Activated CD8-positive, alpha-beta T cell treated with anti-CD3 and anti-CD28 coated beads for 36 hours (primary cell): ENCODE results near the gene TTPAL. TPM values are rescaled to one million over a fixed set of nuclear protein-coding genes. Genes with fewer than 3 reads are reported as not detected.

Source experiments
- ATAC-seq: fragments of 200-7000 bp; cut with Tn5 transposase; one replicate; pipeline ENCODE4 v1.10.0; 2021; ENCODE audit warnings: mild to moderate bottlenecking, moderate library complexity
- CTCF ChIA-PET: fragments of 350-600 bp; sonication (Branson Sonifier 250); formaldehyde crosslinking; loops from one replicate; lab custom pipeline; 2021; ENCODE audit warnings: antibody characterized with exemption; lab: Charles Lee
- POLR2A ChIA-PET: fragments of 350-600 bp; sonication (Branson Sonifier 250); formaldehyde crosslinking; loops from one replicate; lab custom pipeline; 2021; ENCODE audit warnings: antibody characterized with exemption; lab: Charles Lee
- DNase-seq: peaks from one replicate; pipeline ENCODE4 v3.0.0-alpha.2; 2020
- H3K27ac Mint-ChIP-seq: one replicate; pipeline ENCODE4 v1.8.0; 2021; ENCODE audit warnings: mild to moderate bottlenecking, mixed read lengths
- H3K27me3 Mint-ChIP-seq: one replicate; pipeline ENCODE4 v1.8.0; 2021; ENCODE audit warnings: mixed read lengths
- H3K36me3 Mint-ChIP-seq: one replicate; pipeline ENCODE4 v1.8.0; 2021; ENCODE audit warnings: low read depth, mixed read lengths
- H3K4me1 Mint-ChIP-seq: one replicate; pipeline ENCODE4 v1.8.0; 2021; ENCODE audit warnings: low read depth, mixed read lengths
- H3K4me3 Mint-ChIP-seq: one replicate; pipeline ENCODE4 v1.8.0; 2021; ENCODE audit warnings: mild to moderate bottlenecking, moderate library complexity, mixed read lengths
- H3K9me3 Mint-ChIP-seq: one replicate; pipeline ENCODE4 v1.8.0; 2021; ENCODE audit warnings: mixed read lengths
- intact Hi-C: fragments of 100-400 bp; cut with micrococcal nuclease; formaldehyde crosslinking; loops from one replicate; pipeline ENCODE4 v1.10.0; 2022
- total RNA-seq, 2 experiments: library from RNA; stranded (reverse); gene quantifications; one replicate each; pipeline ENCODE4 v1.2.3, GENCODE V29; 2021
- TF ChIP-seq, protein P1 (sequence below): fragments of 200-600 bp; IDR thresholded peaks from one replicate; pipeline ENCODE4 v1.8.0; 2022; ENCODE audit warnings: antibody characterized with exemption, mild to moderate bottlenecking

Gene TTPAL
- total RNA-seq, 2 experiments from 2014 or later, result 15.2 to 19.5 TPM

DNA sequence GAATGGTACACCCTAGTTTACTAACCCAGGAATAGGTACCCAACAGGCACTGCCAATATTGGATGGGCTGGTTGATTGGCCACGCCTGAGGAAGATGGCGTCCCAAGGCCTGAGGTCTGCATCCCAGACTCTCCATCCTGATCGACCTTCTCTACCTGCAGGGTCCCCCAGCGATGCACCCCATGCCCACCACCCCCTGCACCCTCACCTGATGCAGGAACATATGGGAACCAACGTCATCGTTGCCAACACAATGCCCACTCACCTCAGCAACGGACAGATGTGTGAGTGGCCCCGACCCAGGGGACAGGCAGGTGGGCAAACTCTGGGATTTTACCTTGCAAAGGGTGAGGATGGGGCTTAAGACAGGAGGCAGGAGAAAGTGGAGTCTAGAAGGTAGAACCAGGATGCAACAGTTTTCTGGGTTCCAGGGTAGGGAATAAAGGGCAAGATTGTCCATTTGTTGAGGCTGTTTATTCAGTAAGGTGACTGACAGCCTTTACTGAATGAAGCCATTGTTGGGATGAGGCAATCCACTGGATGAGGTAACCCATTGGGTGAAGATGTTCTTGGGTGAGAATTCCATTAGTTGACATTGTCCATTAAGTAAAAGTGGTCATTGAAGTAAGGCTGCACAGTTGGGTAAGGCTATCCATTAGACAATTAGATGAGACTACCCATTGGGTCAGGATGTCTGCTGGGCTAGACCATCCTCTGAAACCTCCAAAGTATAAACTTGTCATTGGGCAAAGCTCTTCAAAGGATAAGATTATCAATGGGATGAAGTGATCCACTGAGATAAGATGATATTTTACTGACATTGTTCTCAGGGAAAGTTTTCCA lies 47.3 kb upstream of the TTPAL start:
- ATAC-seq (no peak), DNase-seq (no peak)
- Mint-ChIP-seq H3K36me3 (no peaks in the 10 kb centered on the region), H3K4me3 (no peak overlapping the region), H3K4me1 (no peaks in the 10 kb centered on the region), H3K27me3 (peaks cover 6% of the 10 kb centered on the region), H3K27ac (no peak overlapping the region), H3K9me3 (no peaks in the 10 kb centered on the region)
- TF ChIP-seq, protein P1, sequence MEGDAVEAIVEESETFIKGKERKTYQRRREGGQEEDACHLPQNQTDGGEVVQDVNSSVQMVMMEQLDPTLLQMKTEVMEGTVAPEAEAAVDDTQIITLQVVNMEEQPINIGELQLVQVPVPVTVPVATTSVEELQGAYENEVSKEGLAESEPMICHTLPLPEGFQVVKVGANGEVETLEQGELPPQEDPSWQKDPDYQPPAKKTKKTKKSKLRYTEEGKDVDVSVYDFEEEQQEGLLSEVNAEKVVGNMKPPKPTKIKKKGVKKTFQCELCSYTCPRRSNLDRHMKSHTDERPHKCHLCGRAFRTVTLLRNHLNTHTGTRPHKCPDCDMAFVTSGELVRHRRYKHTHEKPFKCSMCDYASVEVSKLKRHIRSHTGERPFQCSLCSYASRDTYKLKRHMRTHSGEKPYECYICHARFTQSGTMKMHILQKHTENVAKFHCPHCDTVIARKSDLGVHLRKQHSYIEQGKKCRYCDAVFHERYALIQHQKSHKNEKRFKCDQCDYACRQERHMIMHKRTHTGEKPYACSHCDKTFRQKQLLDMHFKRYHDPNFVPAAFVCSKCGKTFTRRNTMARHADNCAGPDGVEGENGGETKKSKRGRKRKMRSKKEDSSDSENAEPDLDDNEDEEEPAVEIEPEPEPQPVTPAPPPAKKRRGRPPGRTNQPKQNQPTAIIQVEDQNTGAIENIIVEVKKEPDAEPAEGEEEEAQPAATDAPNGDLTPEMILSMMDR, result no peak
- ChIA-PET POLR2A (no interaction called here), CTCF (no interaction called here)
- intact Hi-C loops, result no loop called here

DNA sequence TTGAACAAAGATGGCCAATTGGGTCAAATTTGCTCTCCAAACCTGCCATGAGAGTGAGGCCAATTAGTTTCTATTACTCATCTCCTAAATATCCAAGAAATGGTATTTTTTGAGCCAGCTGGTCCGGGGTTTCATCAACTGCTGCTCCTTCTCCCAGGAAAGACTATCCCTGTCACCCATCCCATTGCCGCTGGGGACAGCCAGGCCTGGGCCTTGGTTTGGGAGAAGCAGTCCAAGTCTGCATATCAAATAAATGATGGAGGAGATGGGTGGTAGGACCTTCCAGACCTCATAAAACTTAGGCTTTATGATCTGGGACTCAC lies 46.7 kb upstream of the TTPAL start:
- no peak overlapping the region for H3K4me3 Mint-ChIP-seq
- intact Hi-C loops, result no loop called here
- H3K9me3 Mint-ChIP-seq, result no peaks in the 10 kb centered on the region
- DNase-seq (no peak), ATAC-seq (no peak)
- peaks cover 6% of the 10 kb centered on the region for H3K27me3 Mint-ChIP-seq
- H3K4me1 Mint-ChIP-seq, result no peaks in the 10 kb centered on the region
- ChIA-PET POLR2A (no interaction called here), CTCF (no interaction called here)
- H3K36me3 Mint-ChIP-seq, result no peaks in the 10 kb centered on the region
- TF ChIP-seq, protein P1, result no peak
- no peak overlapping the region for H3K27ac Mint-ChIP-seq

DNA sequence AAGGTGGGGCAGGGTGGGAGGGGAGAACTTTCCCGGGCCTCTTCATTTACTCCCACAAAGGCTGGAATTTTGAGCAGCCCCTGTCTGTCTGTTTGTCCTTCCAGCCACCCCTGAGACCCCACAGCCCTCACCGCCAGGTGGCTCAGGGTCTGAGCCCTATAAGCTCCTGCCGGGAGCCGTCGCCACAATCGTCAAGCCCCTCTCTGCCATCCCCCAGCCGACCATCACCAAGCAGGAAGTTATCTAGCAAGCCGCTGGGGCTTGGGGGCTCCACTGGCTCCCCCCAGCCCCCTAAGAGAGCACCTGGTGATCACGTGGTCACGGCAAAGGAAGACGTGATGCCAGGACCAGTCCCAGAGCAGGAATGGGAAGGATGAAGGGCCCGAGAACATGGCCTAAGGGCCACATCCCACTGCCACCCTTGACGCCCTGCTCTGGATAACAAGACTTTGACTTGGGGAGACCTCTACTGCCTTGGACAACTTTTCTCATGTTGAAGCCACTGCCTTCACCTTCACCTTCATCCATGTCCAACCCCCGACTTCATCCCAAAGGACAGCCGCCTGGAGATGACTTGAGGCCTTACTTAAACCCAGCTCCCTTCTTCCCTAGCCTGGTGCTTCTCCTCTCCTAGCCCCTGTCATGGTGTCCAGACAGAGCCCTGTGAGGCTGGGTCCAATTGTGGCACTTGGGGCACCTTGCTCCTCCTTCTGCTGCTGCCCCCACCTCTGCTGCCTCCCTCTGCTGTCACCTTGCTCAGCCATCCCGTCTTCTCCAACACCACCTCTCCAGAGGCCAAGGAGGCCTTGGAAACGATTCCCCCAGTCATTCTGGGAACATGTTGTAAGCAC lies 46.0 kb upstream of the TTPAL start:
- TF ChIP-seq, protein P1, result no peak
- DNase-seq (no peak), ATAC-seq (no peak)
- Mint-ChIP-seq H3K27me3 (peaks cover 6% of the 10 kb centered on the region), H3K27ac (no peak overlapping the region), H3K4me3 (no peak overlapping the region), H3K9me3 (no peaks in the 10 kb centered on the region), H3K4me1 (no peaks in the 10 kb centered on the region), H3K36me3 (no peaks in the 10 kb centered on the region)
- POLR2A ChIA-PET, result no interaction called here
- intact Hi-C loops, result no loop called here
- CTCF ChIA-PET, result no interaction called here

DNA sequence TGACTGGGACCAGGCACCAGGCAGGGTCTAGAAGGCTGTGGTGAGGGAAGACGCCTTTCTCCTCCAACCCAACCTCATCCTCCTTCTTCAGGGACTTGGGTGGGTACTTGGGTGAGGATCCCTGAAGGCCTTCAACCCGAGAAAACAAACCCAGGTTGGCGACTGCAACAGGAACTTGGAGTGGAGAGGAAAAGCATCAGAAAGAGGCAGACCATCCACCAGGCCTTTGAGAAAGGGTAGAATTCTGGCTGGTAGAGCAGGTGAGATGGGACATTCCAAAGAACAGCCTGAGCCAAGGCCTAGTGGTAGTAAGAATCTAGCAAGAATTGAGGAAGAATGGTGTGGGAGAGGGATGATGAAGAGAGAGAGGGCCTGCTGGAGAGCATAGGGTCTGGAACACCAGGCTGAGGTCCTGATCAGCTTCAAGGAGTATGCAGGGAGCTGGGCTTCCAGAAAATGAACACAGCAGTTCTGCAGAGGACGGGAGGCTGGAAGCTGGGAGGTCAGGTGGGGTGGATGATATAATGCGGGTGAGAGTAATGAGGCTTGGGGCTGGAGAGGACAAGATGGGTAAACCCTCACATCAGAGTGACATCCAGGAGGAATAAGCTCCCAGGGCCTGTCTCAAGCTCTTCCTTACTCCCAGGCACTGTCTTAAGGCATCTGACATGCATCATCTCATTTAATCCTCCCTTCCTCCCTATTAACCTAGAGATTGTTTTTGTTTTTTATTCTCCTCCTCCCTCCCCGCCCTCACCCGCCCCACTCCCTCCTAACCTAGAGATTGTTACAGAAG lies 45.2 kb upstream of the TTPAL start:
- ChIA-PET CTCF (no interaction called here), POLR2A (no interaction called here)
- H3K4me3 Mint-ChIP-seq, result no peak overlapping the region
- H3K36me3 Mint-ChIP-seq, result no peaks in the 10 kb centered on the region
- ATAC-seq (no peak), DNase-seq (no peak)
- H3K27ac Mint-ChIP-seq, result no peak overlapping the region
- peaks cover 6% of the 10 kb centered on the region for H3K27me3 Mint-ChIP-seq
- TF ChIP-seq, protein P1, result no peak
- H3K4me1 Mint-ChIP-seq, result no peaks in the 10 kb centered on the region
- no peaks in the 10 kb centered on the region for H3K9me3 Mint-ChIP-seq
- intact Hi-C loops, result no loop called here
